ENCODE data around the gene MRPS22.
"Not testable (repeated sequence)": the region's sequence is repeated elsewhere in the genome, so short reads cannot be mapped to it uniquely, and the experiment has no call there.

Gene MRPS22

GRCh38 chr3:139361276-139361675 lies 17.5 kb downstream of the MRPS22 start:
- H3K4me3 ChIP-seq (ENCODE audit: low read depth, low read length) = no peak overlapping the region
- no peak for DNase-seq (ENCODE audit: low read depth)
- no peak for TF ChIP-seq CTCF (IDR thresholded peaks at IDR 0.05; ENCODE audit: low read depth, low read length, missing control alignments)

DNA sequence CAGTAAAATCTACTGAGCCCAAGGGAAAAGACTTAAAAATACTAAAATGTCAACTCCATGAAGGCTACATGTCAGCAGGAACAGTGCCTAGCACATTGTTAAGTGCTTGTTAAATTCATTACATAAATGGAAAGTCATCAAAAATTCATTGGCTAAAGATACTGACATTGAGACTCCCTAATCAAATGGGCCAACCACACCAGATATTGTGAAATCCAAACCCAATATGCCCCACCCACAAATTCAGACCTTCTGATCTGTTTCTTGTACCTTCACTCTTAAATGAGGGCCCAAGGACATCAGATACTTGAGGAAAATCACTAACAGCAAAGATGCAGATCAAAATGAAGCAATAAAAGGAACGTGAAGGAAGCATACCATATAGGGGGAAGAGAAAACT lies 20.7 kb downstream of the MRPS22 start:
- no peak for DNase-seq (ENCODE audit: low read depth)
- TF ChIP-seq CTCF (IDR thresholded peaks at IDR 0.05; ENCODE audit: low read depth, low read length, missing control alignments) = no peak
- H3K4me3 ChIP-seq (ENCODE audit: low read depth, low read length) = no peak overlapping the region

GRCh38 chr3:139374099-139374498 lies 30.3 kb downstream of the MRPS22 start:
- H3K4me3 ChIP-seq (ENCODE audit: low read depth, low read length) = no peak overlapping the region
- DNase-seq (ENCODE audit: low read depth) = no peak
- TF ChIP-seq CTCF (IDR thresholded peaks at IDR 0.05; ENCODE audit: low read depth, low read length, missing control alignments) = no peak

GRCh38 chr3:139377378-139377777 lies 33.6 kb downstream of the MRPS22 start:
- no peak for TF ChIP-seq CTCF (IDR thresholded peaks at IDR 0.05; ENCODE audit: low read depth, low read length, missing control alignments)
- no peak overlapping the region for H3K4me3 ChIP-seq (ENCODE audit: low read depth, low read length)
- DNase-seq (ENCODE audit: low read depth) = no peak

GRCh38 chr3:139378587-139379241 lies 34.9 kb downstream of the MRPS22 start:
- no peak for TF ChIP-seq CTCF (IDR thresholded peaks at IDR 0.05; ENCODE audit: low read depth, low read length, missing control alignments)
- no peak for DNase-seq (ENCODE audit: low read depth)
- H3K4me3 ChIP-seq (ENCODE audit: low read depth, low read length) = no peak overlapping the region

- TF ChIP-seq CTCF (IDR thresholded peaks at IDR 0.05; ENCODE audit: low read depth, low read length, missing control alignments) = no peak
- no peak for DNase-seq (ENCODE audit: low read depth)
Observed at GRCh38 chr3:139380575-139380974, 36.8 kb downstream of the MRPS22 start.

GRCh38 chr3:139382291-139382690 lies 38.5 kb downstream of the MRPS22 start:
- not testable (repeated sequence) for H3K4me3 ChIP-seq (ENCODE audit: low read depth, low read length); DNase-seq (ENCODE audit: low read depth)

More at GRCh38 chr3:139380575-139380974, 36.8 kb downstream of the MRPS22 start:
- no peak overlapping the region for H3K4me3 ChIP-seq (ENCODE audit: low read depth, low read length)

Data from GM12864 (cell line).